ENCODE data around the gene CCHCR1.

Gene CCHCR1

GRCh38 chr6:31156641-31157040, 961 bp downstream of the CCHCR1 start:
- no peak for DNase-seq (ENCODE audit: low read depth)
- in situ Hi-C loops (cut with HindIII; ENCODE audit: low sequenced_read_pairs): no loop called here
- H3K4me3 ChIP-seq (ENCODE audit: low read depth, low read length): no peak overlapping the region
- TF ChIP-seq, protein P1, sequence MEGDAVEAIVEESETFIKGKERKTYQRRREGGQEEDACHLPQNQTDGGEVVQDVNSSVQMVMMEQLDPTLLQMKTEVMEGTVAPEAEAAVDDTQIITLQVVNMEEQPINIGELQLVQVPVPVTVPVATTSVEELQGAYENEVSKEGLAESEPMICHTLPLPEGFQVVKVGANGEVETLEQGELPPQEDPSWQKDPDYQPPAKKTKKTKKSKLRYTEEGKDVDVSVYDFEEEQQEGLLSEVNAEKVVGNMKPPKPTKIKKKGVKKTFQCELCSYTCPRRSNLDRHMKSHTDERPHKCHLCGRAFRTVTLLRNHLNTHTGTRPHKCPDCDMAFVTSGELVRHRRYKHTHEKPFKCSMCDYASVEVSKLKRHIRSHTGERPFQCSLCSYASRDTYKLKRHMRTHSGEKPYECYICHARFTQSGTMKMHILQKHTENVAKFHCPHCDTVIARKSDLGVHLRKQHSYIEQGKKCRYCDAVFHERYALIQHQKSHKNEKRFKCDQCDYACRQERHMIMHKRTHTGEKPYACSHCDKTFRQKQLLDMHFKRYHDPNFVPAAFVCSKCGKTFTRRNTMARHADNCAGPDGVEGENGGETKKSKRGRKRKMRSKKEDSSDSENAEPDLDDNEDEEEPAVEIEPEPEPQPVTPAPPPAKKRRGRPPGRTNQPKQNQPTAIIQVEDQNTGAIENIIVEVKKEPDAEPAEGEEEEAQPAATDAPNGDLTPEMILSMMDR (IDR thresholded peaks at IDR 0.05; ENCODE audit: low read depth, low read length, missing control alignments): no peak

GRCh38 chr6:31154436-31154835, 3.2 kb downstream of the CCHCR1 start:
- TF ChIP-seq, protein P1 (IDR thresholded peaks at IDR 0.05; ENCODE audit: low read depth, low read length, missing control alignments): no peak
- DNase-seq (ENCODE audit: low read depth): no peak
- no peak overlapping the region for H3K4me3 ChIP-seq (ENCODE audit: low read depth, low read length)
- in situ Hi-C loops (cut with HindIII; ENCODE audit: low sequenced_read_pairs): no loop called here

DNA sequence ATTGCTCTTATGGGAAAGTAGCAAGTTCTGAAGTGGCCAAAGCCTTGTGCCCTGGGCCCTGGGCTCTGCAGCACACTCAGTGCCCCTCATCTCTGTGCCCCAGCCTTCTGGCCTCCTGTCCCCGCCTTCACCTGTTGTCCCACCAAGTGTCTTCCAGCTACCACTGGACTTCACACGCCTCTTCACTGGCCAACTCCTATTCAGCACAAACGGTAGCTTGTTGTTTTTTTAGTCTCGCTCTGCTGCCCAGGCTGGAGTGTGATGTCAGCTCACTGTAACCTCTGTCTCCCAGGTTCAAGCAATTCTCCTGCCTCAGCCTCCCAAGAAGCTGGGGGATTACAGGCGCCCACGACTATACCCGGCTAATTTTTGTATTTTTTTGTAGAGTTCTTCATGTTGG, 4.8 kb downstream of the CCHCR1 start:
- in situ Hi-C loops (cut with HindIII; ENCODE audit: low sequenced_read_pairs): no loop called here
- TF ChIP-seq, protein P1 (IDR thresholded peaks at IDR 0.05; ENCODE audit: low read depth, low read length, missing control alignments): no peak
- no peak overlapping the region for H3K4me3 ChIP-seq (ENCODE audit: low read depth, low read length)
- DNase-seq (ENCODE audit: low read depth): no peak

DNA sequence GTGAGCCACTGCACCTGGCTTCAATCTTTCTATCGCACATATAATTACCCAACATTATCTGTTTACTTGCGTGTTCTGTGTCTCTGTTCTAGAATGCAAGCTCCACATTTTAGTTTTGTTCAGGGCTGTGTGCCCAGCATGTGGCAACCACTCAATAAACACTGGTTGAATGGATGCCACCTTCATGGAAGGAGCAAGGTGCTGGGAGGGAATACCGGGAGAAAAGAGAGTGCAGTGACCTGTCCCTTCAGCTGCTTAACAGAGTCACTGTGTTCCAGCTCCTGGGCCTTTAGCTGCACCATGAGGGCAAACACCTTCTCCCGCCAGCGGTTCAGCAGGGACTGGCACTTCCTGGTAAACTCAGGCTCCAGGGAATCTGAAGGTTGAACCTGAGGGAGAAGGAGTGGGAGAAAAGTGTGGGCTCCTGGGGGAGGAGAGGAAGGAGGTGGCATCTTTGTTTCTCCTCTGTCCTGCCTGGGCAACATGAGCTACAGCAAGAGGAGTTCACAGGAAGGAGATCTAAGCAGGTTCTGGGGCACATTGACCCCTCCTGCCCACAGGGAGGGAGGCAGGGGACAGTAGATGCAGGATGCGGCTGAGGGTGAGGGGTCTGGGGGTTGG, 7.7 kb downstream of the CCHCR1 start:
- TF ChIP-seq, protein P1 (IDR thresholded peaks at IDR 0.05; ENCODE audit: low read depth, low read length, missing control alignments): no peak
- in situ Hi-C loops (cut with HindIII; ENCODE audit: low sequenced_read_pairs): loop anchor here (5.0 kb wide), 1 partner anchor 38 kb away; the partner anchor contains the start of genes C6orf15 and PSORS1C1
- no peak for DNase-seq (ENCODE audit: low read depth)
- no peak overlapping the region for H3K4me3 ChIP-seq (ENCODE audit: low read depth, low read length)

GRCh38 chr6:31145386-31145785, 12.2 kb downstream of the CCHCR1 start:
- DNase-seq (ENCODE audit: low read depth): no peak
- no peak overlapping the region for H3K4me3 ChIP-seq (ENCODE audit: low read depth, low read length)
- TF ChIP-seq, protein P1 (IDR thresholded peaks at IDR 0.05; ENCODE audit: low read depth, low read length, missing control alignments): no peak
- in situ Hi-C loops (cut with HindIII; ENCODE audit: low sequenced_read_pairs): loop anchor here (5.0 kb wide), 1 partner anchor 33 kb away; the partner anchor contains the start of genes C6orf15 and PSORS1C1

DNA sequence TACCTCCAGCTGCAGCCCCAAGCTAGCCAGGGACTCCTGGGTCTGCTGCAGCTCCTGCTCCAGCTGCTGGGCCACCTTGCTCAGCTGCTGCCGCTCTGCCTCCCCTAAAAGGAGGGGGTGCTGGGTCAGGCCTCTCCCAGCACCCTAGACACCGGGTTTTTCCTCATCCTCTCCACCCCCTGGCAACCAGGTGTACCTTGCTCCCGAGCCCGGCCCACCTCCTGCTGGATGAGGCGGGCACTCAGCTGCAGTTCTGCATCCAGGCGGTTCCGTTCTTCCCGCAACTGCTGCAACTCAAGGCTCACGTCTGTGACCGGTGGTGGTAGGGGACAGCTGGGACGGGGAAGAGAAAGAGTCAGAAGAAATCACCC, 12.6 kb downstream of the CCHCR1 start:
- H3K4me3 ChIP-seq (ENCODE audit: low read depth, low read length): no peak overlapping the region
- in situ Hi-C loops (cut with HindIII; ENCODE audit: low sequenced_read_pairs): loop anchor here (5.0 kb wide), 1 partner anchor 33 kb away; the partner anchor contains the start of genes C6orf15 and PSORS1C1
- no peak for DNase-seq (ENCODE audit: low read depth)
- TF ChIP-seq, protein P1 (IDR thresholded peaks at IDR 0.05; ENCODE audit: low read depth, low read length, missing control alignments): no peak
